GM23338 (cell line): ENCODE results near the gene CRYBB3. TPM values are rescaled to one million over a fixed set of nuclear protein-coding genes. Genes with fewer than 3 reads are reported as not detected.
A peak's percentile ranks its signal among the peaks of the same experiment; 100 is the strongest.

Source experiments
- ATAC-seq: fragments of 200-7000 bp; cut with Tn5 transposase; 3 replicates; pipeline ENCODE4 v1.9.1; 2020
- DNase-seq: peaks from one replicate; pipeline ENCODE4 v3.0.0-alpha.2; 2015; ENCODE audit warnings: low spot score
- H2AFZ ChIP-seq: fragments of 200-600 bp; sonication (generic); 2 replicates; pipeline ENCODE4 v1.8.0; 2016; ENCODE audit warnings: antibody characterized with exemption, mild to moderate bottlenecking, moderate library complexity
- H3F3A ChIP-seq: fragments of 200-600 bp; sonication (generic); replicated peaks from 2 replicates; pipeline ENCODE4 v1.8.0; 2017; ENCODE audit warnings: antibody characterized with exemption, mixed run types, low read depth
- H3K27ac ChIP-seq: fragments of 200-600 bp; sonication (generic); 2 replicates; pipeline ENCODE4 v1.6.1; 2016; ENCODE audit warnings: low read depth
- H3K27me3 ChIP-seq: fragments of 200-600 bp; sonication (generic); 2 replicates; pipeline ENCODE4 v1.8.0; 2016; ENCODE audit warnings: mild to moderate bottlenecking, mixed run types, moderate library complexity; ENCODE audit not compliant: insufficient read depth
- H3K36me3 ChIP-seq: fragments of 200-600 bp; sonication (generic); 2 replicates; pipeline ENCODE4 v1.8.0; 2016; ENCODE audit warnings: mild to moderate bottlenecking; ENCODE audit not compliant: insufficient read depth
- H3K4me1 ChIP-seq: fragments of 200-600 bp; sonication (generic); 2 replicates; pipeline ENCODE4 v1.8.0; 2016; ENCODE audit warnings: mild to moderate bottlenecking, moderate library complexity; ENCODE audit not compliant: insufficient read depth
- H3K4me2 ChIP-seq: fragments of 200-600 bp; sonication (generic); 2 replicates; pipeline ENCODE4 v1.7.1; 2017; ENCODE audit warnings: mixed run types
- H3K4me3 ChIP-seq: fragments of 200-600 bp; sonication (generic); 2 replicates; pipeline ENCODE4 v1.6.1; 2016; ENCODE audit warnings: mixed run types
- H3K79me2 ChIP-seq: fragments of 200-600 bp; sonication (generic); replicated peaks from 2 replicates; pipeline ENCODE4 v1.8.0; 2017; ENCODE audit warnings: mild to moderate bottlenecking; ENCODE audit not compliant: insufficient read depth
- H3K9me2 ChIP-seq: fragments of 200-600 bp; sonication (generic); 2 replicates; pipeline ENCODE4 v1.8.0; 2017; ENCODE audit not compliant: insufficient read depth
- H4K20me1 ChIP-seq: fragments of 200-600 bp; sonication (generic); replicated peaks from 2 replicates; pipeline ENCODE4 v1.8.0; 2017; ENCODE audit warnings: mild to moderate bottlenecking; ENCODE audit not compliant: insufficient read depth
- H3K27ac Mint-ChIP-seq: 2 replicates; pipeline ENCODE4 v1.8.0; 2020; ENCODE audit warnings: inconsistent platforms, mild to moderate bottlenecking, moderate library complexity, mixed read lengths
- H3K27me3 Mint-ChIP-seq: 3 replicates; pipeline ENCODE4 v1.8.0; 2022; ENCODE audit warnings: low read depth, mild to moderate bottlenecking, moderate library complexity, mixed read lengths, inconsistent platforms; ENCODE audit not compliant: insufficient read depth, poor library complexity
- H3K36me3 Mint-ChIP-seq: 3 replicates; pipeline ENCODE4 v1.8.0; 2021; ENCODE audit warnings: low read depth, mild to moderate bottlenecking, inconsistent platforms, moderate library complexity, mixed read lengths
- H3K4me1 Mint-ChIP-seq: 3 replicates; pipeline ENCODE4 v1.8.0; 2020; ENCODE audit warnings: mild to moderate bottlenecking, inconsistent platforms, mixed read lengths
- H3K4me3 Mint-ChIP-seq: 3 replicates; pipeline ENCODE4 v1.8.0; 2021; ENCODE audit warnings: moderate library complexity, mild to moderate bottlenecking, inconsistent platforms, mixed read lengths
- H3K9me3 Mint-ChIP-seq: 3 replicates; pipeline ENCODE4 v1.8.0; 2020; ENCODE audit warnings: moderate library complexity, mild to moderate bottlenecking, inconsistent platforms, mixed read lengths
- CREB1 ChIP-seq: fragments of 250-450 bp; sonication (Bioruptor Pico); IDR thresholded peaks from 2 replicates; pipeline ENCODE4 v1.5.0; 2020; ENCODE audit warnings: low read depth, mild to moderate bottlenecking, moderate library complexity
- ETS1 ChIP-seq: IDR thresholded peaks from 2 replicates; pipeline ENCODE4 v1.6.1; 2016; ENCODE audit warnings: antibody characterized with exemption
- EZH2 ChIP-seq: fragments of 200-600 bp; sonication (generic); IDR thresholded peaks from one replicate; pipeline ENCODE4 v1.8.0; 2017; ENCODE audit warnings: antibody characterized with exemption, mild to moderate bottlenecking, low read depth; ENCODE audit not compliant: unreplicated experiment
- EZH2phosphoT487 ChIP-seq: fragments of 200-600 bp; sonication (generic); IDR thresholded peaks from one replicate; pipeline ENCODE4 v1.8.1; 2018; ENCODE audit warnings: antibody characterized with exemption; ENCODE audit not compliant: unreplicated experiment
- JUNB ChIP-seq: IDR thresholded peaks from one replicate; pipeline ENCODE4 v1.6.1; 2016; ENCODE audit warnings: antibody characterized with exemption; ENCODE audit not compliant: unreplicated experiment
- NANOG ChIP-seq: IDR thresholded peaks from 2 replicates; pipeline ENCODE4 v1.6.1; 2016; ENCODE audit warnings: antibody characterized with exemption, borderline replicate concordance
- POLR2AphosphoS5 ChIP-seq: IDR thresholded peaks from 2 replicates; pipeline ENCODE4 v1.6.1; 2016; ENCODE audit warnings: antibody characterized with exemption, low read depth
- STAT1 ChIP-seq: IDR thresholded peaks from one replicate; pipeline ENCODE4 v1.6.1; 2016; ENCODE audit warnings: antibody characterized with exemption; ENCODE audit not compliant: unreplicated experiment
- ZNF114 ChIP-seq: fragments of 250-450 bp; sonication (Bioruptor Pico); IDR thresholded peaks from 2 replicates; pipeline ENCODE4 v1.5.0; 2020; ENCODE audit warnings: mild to moderate bottlenecking, moderate library complexity
- ZNF331 ChIP-seq: fragments of 250-450 bp; sonication (Bioruptor Pico); IDR thresholded peaks from 2 replicates; pipeline ENCODE4 v1.5.0; 2020; ENCODE audit warnings: low read depth, mild to moderate bottlenecking, moderate library complexity
- polyA plus RNA-seq: library from polyadenylated mRNA; unstranded; fragments of >200 nt; fragmentation: Nextera tagmentation; extraction: Ambion mirVana; gene quantifications from 2 replicates; pipeline ENCODE4 v1.2.1, GENCODE V29; 2016
- total RNA-seq: library from RNA; depleted of rRNA; stranded (reverse); fragments of >200 nt; shearing (Covaris generic); gene quantifications from 2 replicates; pipeline ENCODE4 v1.2.3, GENCODE V29; 2014
- TF ChIP-seq, protein P1 (sequence below), 2 experiments: fragments of 200-600 bp in 1 of 2; sonication (generic) in 1 of 2; conservative IDR thresholded peaks; 2 replicates each; pipeline versions ENCODE4 v1.5.1 to v1.6.1; 2016 to 2017; ENCODE audit warnings: antibody characterized with exemption in 2 of 2, low read depth in 2 of 2, mild to moderate bottlenecking in 2 of 2, moderate library complexity in 1 of 2
- TF ChIP-seq, protein P2 (sequence below): IDR thresholded peaks from one replicate; pipeline ENCODE4 v1.6.1; 2018; ENCODE audit warnings: antibody characterized with exemption; ENCODE audit not compliant: unreplicated experiment

CRYBB3 gene
- total and polyA plus RNA-seq, 2 experiments from 2014 or later = 0.28 TPM; not detected in 1

DNA sequence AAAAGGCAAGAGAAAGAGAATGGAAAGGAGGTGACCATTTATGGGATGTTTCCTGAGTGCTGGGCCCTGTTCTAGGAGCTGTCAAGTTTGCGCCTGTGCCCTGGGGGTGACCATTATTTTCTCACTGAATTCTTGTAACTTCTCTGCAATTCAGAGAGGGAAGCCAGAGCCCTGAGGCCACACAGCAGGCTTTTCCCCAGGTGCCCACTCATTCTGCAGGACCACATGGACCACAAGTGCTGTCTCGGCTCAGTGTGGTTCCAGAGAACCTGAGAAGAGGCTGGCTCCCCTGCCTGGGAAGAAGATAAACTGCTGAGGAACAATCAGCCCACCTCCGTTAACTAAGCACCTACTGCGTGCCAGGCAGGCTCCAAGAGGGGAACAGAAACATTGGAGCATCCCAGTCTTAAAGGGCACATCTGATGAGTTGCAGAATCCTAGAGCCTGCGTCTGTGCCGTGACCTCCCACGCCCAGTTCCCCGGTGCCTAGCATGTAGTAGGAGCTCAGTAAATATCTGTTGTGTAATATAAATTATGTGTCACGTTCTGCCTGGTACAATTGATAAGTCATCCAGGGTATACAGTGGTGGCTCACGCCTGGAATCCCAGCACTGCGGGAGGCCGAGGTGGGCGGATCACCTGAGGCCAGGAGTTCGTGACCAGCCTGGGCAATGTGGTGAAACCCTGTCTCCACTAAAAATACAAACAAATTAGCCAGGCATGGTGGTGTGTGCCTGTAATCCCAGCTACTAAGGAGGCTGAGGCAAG lies 31.6 kb upstream of the CRYBB3 start:
- H3K9me3 Mint-ChIP-seq = no peaks in the 10 kb centered on the region
- Histone ChIP-seq H3K36me3 (no peaks in the 10 kb centered on the region), H3K27me3 (no peaks in the 10 kb centered on the region), H3K4me1 (no peaks in the 10 kb centered on the region), H3K4me3 (no peak overlapping the region), H3K4me2 (no peak overlapping the region), H3K9me2 (no peaks in the 10 kb centered on the region), H3K79me2 (no peaks in the 10 kb centered on the region), H3K27ac (no peak overlapping the region), H2AFZ (no peak overlapping the region), H3F3A (no peaks in the 10 kb centered on the region), H4K20me1 (0 out of 2 replicates have a peak, but pooled peaks cover 3% of the 10 kb centered on the region)
- TF ChIP-seq CREB1 (CRISPR knock-in tag) = no peak
- TF ChIP-seq, protein P1, sequence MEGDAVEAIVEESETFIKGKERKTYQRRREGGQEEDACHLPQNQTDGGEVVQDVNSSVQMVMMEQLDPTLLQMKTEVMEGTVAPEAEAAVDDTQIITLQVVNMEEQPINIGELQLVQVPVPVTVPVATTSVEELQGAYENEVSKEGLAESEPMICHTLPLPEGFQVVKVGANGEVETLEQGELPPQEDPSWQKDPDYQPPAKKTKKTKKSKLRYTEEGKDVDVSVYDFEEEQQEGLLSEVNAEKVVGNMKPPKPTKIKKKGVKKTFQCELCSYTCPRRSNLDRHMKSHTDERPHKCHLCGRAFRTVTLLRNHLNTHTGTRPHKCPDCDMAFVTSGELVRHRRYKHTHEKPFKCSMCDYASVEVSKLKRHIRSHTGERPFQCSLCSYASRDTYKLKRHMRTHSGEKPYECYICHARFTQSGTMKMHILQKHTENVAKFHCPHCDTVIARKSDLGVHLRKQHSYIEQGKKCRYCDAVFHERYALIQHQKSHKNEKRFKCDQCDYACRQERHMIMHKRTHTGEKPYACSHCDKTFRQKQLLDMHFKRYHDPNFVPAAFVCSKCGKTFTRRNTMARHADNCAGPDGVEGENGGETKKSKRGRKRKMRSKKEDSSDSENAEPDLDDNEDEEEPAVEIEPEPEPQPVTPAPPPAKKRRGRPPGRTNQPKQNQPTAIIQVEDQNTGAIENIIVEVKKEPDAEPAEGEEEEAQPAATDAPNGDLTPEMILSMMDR (conservative IDR thresholded peaks at IDR 0.05; ENCODE audit: low read depth in 2 of 2) = no peak
- TF ChIP-seq ETS1 = no peak
- TF ChIP-seq JUNB = no peak
- no peak for TF ChIP-seq EZH2phosphoT487
- TF ChIP-seq STAT1 = no peak
- no peak for TF ChIP-seq NANOG
- TF ChIP-seq EZH2 = no peak
- no peak for TF ChIP-seq ZNF331 (CRISPR knock-in tag)
- no peak for TF ChIP-seq ZNF114 (CRISPR knock-in tag)
- peak overlapping the region; percentile 28; the same call in 1 of the 2 replicates for H3K27ac Mint-ChIP-seq
- no peaks in the 10 kb centered on the region for H3K36me3 Mint-ChIP-seq
- DNase-seq (no peak), ATAC-seq (no peak)
- H3K4me1 Mint-ChIP-seq = no peaks in the 10 kb centered on the region; the same call in 2 of the 3 replicates
- peaks cover 3% of the 10 kb centered on the region for H3K27me3 Mint-ChIP-seq
- no peak overlapping the region for H3K4me3 Mint-ChIP-seq

DNA sequence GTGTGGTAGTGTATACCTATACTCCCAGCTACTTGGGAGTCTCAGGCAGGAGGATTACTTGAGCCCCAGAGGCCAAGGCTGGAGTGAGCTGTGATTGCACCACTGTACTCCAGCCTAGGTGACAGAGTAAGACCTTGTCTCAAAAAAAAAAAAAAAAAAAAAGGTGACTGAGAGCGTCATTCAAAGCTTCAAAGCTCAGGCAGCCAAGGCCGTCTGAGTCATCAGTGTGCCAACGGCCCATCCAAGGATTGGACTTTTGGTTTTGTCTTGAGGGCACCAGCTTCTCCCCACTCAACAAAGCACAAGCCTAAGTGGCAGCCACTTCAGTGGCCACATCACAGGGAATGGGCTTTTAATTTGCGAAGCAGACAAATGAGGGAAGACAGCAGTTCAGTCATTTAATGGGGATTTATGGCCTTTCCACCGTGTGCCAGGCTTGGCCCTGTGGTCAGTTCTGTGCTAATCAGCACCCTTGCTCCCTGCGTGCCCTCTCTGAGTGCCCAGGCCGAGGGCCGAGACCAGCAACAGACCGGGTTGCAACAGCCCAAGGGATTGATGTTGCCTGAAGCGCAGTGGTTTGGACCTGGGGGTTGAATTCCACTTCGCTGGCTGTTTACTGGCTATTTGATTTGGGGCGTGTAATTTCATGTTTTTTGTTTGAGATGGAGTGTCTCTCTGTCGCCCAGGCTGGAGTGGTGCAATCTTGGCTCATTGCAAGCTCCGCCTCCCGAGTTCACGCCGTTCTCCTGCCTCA lies 30.2 kb upstream of the CRYBB3 start:
- Histone ChIP-seq H3K27ac (no peak overlapping the region), H3K27me3 (no peaks in the 10 kb centered on the region), H3K36me3 (no peaks in the 10 kb centered on the region), H3K79me2 (no peaks in the 10 kb centered on the region), H2AFZ (no peak overlapping the region), H3K4me3 (no peak overlapping the region), H4K20me1 (0 out of 2 replicates have a peak, but pooled peaks cover 5% of the 10 kb centered on the region), H3K9me2 (no peaks in the 10 kb centered on the region), H3K4me1 (no peaks in the 10 kb centered on the region), H3F3A (no peaks in the 10 kb centered on the region), H3K4me2 (no peak overlapping the region)
- Mint-ChIP-seq H3K9me3 (no peaks in the 10 kb centered on the region), H3K27me3 (peaks cover 3% of the 10 kb centered on the region), H3K4me3 (no peak overlapping the region), H3K27ac (no peak overlapping the region), H3K4me1 (no peaks in the 10 kb centered on the region; the same call in 2 of the 3 replicates), H3K36me3 (peaks cover 3% of the 10 kb centered on the region; the same call in 1 of the 3 replicates)
- DNase-seq = no peak
- no peak for ATAC-seq
- TF ChIP-seq POLR2AphosphoS5 (no peak), STAT1 (no peak), JUNB (no peak), NANOG (no peak), EZH2 (no peak), ZNF114 (CRISPR knock-in tag) (no peak), CREB1 (CRISPR knock-in tag) (no peak)
- TF ChIP-seq, protein P2, sequence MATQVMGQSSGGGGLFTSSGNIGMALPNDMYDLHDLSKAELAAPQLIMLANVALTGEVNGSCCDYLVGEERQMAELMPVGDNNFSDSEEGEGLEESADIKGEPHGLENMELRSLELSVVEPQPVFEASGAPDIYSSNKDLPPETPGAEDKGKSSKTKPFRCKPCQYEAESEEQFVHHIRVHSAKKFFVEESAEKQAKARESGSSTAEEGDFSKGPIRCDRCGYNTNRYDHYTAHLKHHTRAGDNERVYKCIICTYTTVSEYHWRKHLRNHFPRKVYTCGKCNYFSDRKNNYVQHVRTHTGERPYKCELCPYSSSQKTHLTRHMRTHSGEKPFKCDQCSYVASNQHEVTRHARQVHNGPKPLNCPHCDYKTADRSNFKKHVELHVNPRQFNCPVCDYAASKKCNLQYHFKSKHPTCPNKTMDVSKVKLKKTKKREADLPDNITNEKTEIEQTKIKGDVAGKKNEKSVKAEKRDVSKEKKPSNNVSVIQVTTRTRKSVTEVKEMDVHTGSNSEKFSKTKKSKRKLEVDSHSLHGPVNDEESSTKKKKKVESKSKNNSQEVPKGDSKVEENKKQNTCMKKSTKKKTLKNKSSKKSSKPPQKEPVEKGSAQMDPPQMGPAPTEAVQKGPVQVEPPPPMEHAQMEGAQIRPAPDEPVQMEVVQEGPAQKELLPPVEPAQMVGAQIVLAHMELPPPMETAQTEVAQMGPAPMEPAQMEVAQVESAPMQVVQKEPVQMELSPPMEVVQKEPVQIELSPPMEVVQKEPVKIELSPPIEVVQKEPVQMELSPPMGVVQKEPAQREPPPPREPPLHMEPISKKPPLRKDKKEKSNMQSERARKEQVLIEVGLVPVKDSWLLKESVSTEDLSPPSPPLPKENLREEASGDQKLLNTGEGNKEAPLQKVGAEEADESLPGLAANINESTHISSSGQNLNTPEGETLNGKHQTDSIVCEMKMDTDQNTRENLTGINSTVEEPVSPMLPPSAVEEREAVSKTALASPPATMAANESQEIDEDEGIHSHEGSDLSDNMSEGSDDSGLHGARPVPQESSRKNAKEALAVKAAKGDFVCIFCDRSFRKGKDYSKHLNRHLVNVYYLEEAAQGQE = no peak
- TF ChIP-seq, protein P1 (conservative IDR thresholded peaks at IDR 0.05; ENCODE audit: low read depth in 2 of 2) = no peak
